Esophagus muscularis mucosa (tissue), 4 donors: ENCODE measurements around the gene CAMK2N2. TPM values are rescaled to one million over a fixed set of nuclear protein-coding genes. Genes with fewer than 3 reads are reported as not detected.

ENCODE experiments used
- DNase-seq: peaks from one replicate; pipeline ENCODE4 v3.0.0-alpha.2; 2017; ENCODE audit errors: extremely low spot score
- H3K27ac ChIP-seq, 4 donors: fragments of 200-600 bp; sonication (generic); replicated peaks in 1 of 4; 1 replicate in 3 of 4; 2 replicates in 1 of 4; pipeline ENCODE4 v1.5.1; 2016 to 2019; ENCODE audit warnings: mild to moderate bottlenecking in 1 of 4
- H3K27me3 ChIP-seq, 4 donors: fragments of 200-600 bp; sonication (generic); one replicate each; pipeline versions ENCODE4 v1.5.1 to v1.6.0; 2016 to 2019
- H3K36me3 ChIP-seq, 4 donors: fragments of 200-600 bp; sonication (generic); one replicate each; pipeline ENCODE4 v1.5.1; 2016 to 2019
- H3K4me1 ChIP-seq, 4 donors: fragments of 200-600 bp; sonication (generic); one replicate each; pipeline ENCODE4 v1.5.1; 2016 to 2019
- H3K4me3 ChIP-seq, 4 donors: fragments of 200-600 bp; sonication (generic); 1 replicate in 2 of 4; 2 replicates in 2 of 4; pipeline ENCODE4 v1.5.1; 2016 to 2019; ENCODE audit warnings: mild to moderate bottlenecking in 4 of 4, moderate library complexity in 1 of 4
- H3K9me3 ChIP-seq, 4 donors: fragments of 200-600 bp; sonication (generic); 1 replicate in 3 of 4; 2 replicates in 1 of 4; pipeline ENCODE4 v1.5.1; 2016 to 2019
- CTCF ChIP-seq, 3 experiments: fragments of 200-600 bp in 2 of 3; fragments of 450-650 bp in 1 of 3; sonication (generic) in 2 of 3; IDR thresholded peaks; one replicate each; pipeline ENCODE4 v1.5.1; 2017 to 2019; ENCODE audit warnings: antibody characterized with exemption in 3 of 3, mild to moderate bottlenecking in 2 of 3, moderate library complexity in 1 of 3
- EP300 ChIP-seq: sonication (generic); formaldehyde crosslinking; IDR thresholded peaks from one replicate; pipeline ENCODE4 v1.6.1; 2017; ENCODE audit warnings: antibody characterized with exemption
- POLR2A ChIP-seq: fragments of 450-650 bp; IDR thresholded peaks from one replicate; pipeline ENCODE4 v1.6.1; 2017; ENCODE audit warnings: antibody characterized with exemption, moderate library complexity, mild to moderate bottlenecking, low read depth
- POLR2AphosphoS5 ChIP-seq, 2 donors: sonication (generic); formaldehyde crosslinking; IDR thresholded peaks; one replicate each; pipeline ENCODE4 v1.6.1; 2017; ENCODE audit warnings: antibody characterized with exemption in 2 of 2
- WGBS: methylation state at CpG from one replicate; pipeline ENCODE4 v1.1.5; 2018; 5-methylcytosine and 5-hydroxymethylcytosine counted together
- intact Hi-C: fragments of 100-400 bp; cut with DNase I; formaldehyde crosslinking; loops from one replicate; pipeline ENCODE4 v1.15.1; 2023
- total RNA-seq, 4 donors: library from RNA; depleted of rRNA; stranded (reverse); fragments of >200 nt; gene quantifications; one replicate each; pipeline versions ENCODE4 v1.1.0 to v1.2.1, GENCODE V29; 2016

CAMK2N2 gene
- total RNA-seq, 4 donors from 2014 or later = not detected

DNA sequence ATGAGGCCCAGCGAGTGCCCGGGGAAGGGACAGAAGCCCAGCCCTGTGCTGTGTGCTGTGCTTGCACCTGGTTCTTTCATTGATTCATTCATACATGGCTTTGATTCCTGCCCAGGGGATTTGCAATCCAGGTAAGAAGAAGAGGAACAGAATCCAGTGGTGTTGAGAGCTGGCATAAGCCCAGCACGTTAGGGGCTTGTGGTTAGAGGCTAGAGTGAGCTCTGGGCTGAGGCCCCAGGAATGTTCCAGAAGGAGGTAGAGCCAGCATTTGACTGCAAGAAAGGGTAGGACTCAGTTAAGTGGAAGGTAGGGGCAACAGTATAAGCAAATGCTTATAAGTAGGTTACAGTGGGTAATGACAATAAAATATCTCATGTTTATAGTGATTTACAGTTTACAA lies 29.7 kb downstream of the CAMK2N2 start:
- no peaks in the 10 kb centered on the region for H3K9me3 ChIP-seq
- no peak overlapping the region for H3K27ac ChIP-seq
- peaks cover 23 to 30% (median 26%) of the 10 kb centered on the region in 4 donors for H3K4me1 ChIP-seq
- no peak overlapping the region for H3K4me3 ChIP-seq
- 80% methylated on average over 3 of the region's 3 CpGs for WGBS
- no peak for TF ChIP-seq CTCF (IDR thresholded peaks at IDR 0.05)
- no peaks in the 10 kb centered on the region for H3K36me3 ChIP-seq
- H3K27me3 ChIP-seq = peaks cover 4 to 87% (median 31%) of the 10 kb centered on the region in 4 donors
- intact Hi-C loops = loop anchor here (5.0 kb wide), 1 partner anchor 44 kb away; the partner anchor contains the start of gene ABCF3
- no peak for DNase-seq

DNA sequence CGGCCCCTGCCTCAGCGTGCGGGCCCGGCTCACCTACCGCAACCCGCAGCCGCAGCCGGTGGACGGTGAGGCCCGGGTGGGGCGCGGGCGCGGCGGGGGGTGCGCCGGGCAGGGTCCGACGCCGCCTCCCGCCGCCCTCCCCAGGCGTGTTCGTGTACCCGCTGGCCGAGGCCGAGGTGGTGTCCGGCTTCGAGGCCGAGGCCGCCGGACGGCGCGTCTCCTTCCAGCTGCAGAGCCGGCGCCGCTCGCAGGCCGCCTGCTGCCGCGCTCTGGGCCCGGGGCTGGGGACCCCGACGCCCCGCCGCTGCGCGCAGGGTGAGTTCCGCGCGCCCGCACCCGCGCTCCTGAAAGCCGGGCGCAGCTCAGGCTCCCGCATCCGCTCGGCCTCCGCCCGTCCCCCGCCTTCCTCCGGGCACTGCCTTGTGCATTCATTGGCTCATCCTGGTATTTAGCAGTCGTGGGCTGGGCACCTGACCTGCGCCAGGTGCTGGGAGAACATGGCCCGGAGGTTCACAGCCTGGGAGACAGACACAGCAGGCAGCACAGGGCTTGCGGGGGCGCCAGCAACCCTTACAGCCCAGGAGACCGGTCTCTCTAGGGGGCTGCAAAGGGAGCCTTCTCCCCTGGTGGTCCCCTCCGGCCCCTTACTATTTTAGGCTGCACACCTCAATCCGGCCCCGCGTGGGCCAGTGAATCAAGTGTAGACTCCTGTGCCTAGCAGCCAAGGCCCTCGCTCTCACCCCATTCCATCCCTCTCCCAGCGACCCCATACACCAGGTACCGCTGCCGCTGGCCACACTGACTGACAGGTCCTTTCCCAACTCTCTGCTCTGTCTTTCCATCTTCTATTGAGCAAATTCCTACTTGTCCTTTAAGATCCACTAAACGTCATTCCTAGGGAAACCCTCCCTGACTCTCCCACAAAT lies 30.5 kb downstream of the CAMK2N2 start:
- intact Hi-C loops = loop anchor here (5.0 kb wide), 1 partner anchor 44 kb away; the partner anchor contains the start of gene ABCF3
- H3K4me3 ChIP-seq = peak overlapping the region; percentile 52 to 65 (median 56)
- no peaks in the 10 kb centered on the region for H3K9me3 ChIP-seq
- TF ChIP-seq CTCF (IDR thresholded peaks at IDR 0.05) (no peak), EP300 (no peak), POLR2A (no peak), POLR2AphosphoS5 (IDR thresholded peaks at IDR 0.05) (no peak)
- H3K27me3 ChIP-seq = peaks cover 4 to 87% (median 31%) of the 10 kb centered on the region in 4 donors
- peaks cover 23 to 30% (median 26%) of the 10 kb centered on the region in 4 donors for H3K4me1 ChIP-seq
- no peak for DNase-seq
- no peak overlapping the region for H3K27ac ChIP-seq
- WGBS = 47% methylated on average over 14 of the region's 79 CpGs
- no peaks in the 10 kb centered on the region for H3K36me3 ChIP-seq

DNA sequence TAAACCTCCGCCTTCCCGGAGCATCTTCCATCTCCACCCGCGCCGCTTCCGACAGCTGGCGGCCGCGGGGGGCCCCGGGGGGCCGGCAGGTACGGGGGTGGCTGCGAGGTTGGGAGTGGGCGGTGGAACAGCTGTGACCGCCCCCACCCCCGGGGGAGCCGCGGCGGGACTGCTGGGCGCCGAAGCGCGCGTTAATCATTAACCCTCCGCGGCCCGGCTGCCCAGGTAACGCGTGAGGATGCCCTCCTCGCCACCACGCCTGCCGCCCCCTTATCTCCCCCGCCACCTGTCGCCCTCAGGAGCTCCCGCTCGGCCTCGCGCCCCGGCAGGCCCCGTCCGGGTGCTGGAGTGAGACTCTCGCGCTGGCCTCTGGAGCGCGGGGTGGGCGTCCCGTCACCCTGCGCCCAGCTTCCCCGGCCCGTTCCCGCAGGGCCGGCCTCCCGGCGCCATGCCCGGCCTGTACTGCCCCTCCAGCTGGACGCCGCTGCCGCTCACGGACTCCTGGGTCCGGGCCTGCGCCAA lies 31.2 kb downstream of the CAMK2N2 start:
- WGBS = 1% methylated on average over 14 of the region's 61 CpGs
- intact Hi-C loops = loop anchor here (5.0 kb wide), 1 partner anchor 43 kb away; the partner anchor contains the start of gene ABCF3
- peaks cover 4 to 92% (median 31%) of the 10 kb centered on the region in 4 donors for H3K27me3 ChIP-seq

GRCh38 chr3:184229394-184230080 lies 31.8 kb downstream of the CAMK2N2 start, which contains the start of gene VWA5B2:
Gene VWA5B2, plus strand, starts transcription at chr3:184229585. Its CDS starts 944 bp downstream, at chr3:184230529.
- peaks cover 23 to 30% (median 26%) of the 10 kb centered on the region in 4 donors for H3K4me1 ChIP-seq
- no peak for DNase-seq
- no CpG with 5 or more reads among the region's 66 CpGs for WGBS
- no peaks in the 10 kb centered on the region for H3K36me3 ChIP-seq
- TF ChIP-seq CTCF (IDR thresholded peaks at IDR 0.05) (peak in 2 of 3 experiments; percentile 11 to 38), POLR2AphosphoS5 (IDR thresholded peaks at IDR 0.05) (no peak), POLR2A (no peak), EP300 (no peak)
- H3K27ac ChIP-seq = no peak within 1 kb of the TSS
- H3K9me3 ChIP-seq = no peaks in the 10 kb centered on the region
- peak within 1 kb of the TSS; percentile 52 to 65 (median 56) for H3K4me3 ChIP-seq
- intact Hi-C loops = loop anchor here (5.0 kb wide), 1 partner anchor 42 kb away; the partner anchor contains the start of gene ABCF3
- peaks cover 4 to 92% (median 31%) of the 10 kb centered on the region in 4 donors for H3K27me3 ChIP-seq

More for the DNA sequence above, 31.2 kb downstream of the CAMK2N2 start:
- no peak for DNase-seq
- Histone ChIP-seq H3K4me1 (peaks cover 23 to 30% (median 26%) of the 10 kb centered on the region in 4 donors), H3K36me3 (no peaks in the 10 kb centered on the region), H3K4me3 (peak overlapping the region; percentile 52 to 65 (median 56)), H3K27ac (no peak overlapping the region), H3K9me3 (no peaks in the 10 kb centered on the region)
- TF ChIP-seq CTCF (IDR thresholded peaks at IDR 0.05) = no peak
- no peak for TF ChIP-seq POLR2AphosphoS5 (IDR thresholded peaks at IDR 0.05)
- no peak for TF ChIP-seq POLR2A
- no peak for TF ChIP-seq EP300
